GM19468 (cell line): ENCODE results near the gene ANKRD40CL.

Experiments used
- ATAC-seq: cut with Tn5 transposase; IDR thresholded peaks from one replicate; pipeline ENCODE4 v1.9.1; 2021; ENCODE audit warnings: mild to moderate bottlenecking, moderate library complexity, moderate number of reproducible peaks; ENCODE audit not compliant: unreplicated experiment; ENCODE audit errors: extremely low read depth

Gene ANKRD40CL

DNA sequence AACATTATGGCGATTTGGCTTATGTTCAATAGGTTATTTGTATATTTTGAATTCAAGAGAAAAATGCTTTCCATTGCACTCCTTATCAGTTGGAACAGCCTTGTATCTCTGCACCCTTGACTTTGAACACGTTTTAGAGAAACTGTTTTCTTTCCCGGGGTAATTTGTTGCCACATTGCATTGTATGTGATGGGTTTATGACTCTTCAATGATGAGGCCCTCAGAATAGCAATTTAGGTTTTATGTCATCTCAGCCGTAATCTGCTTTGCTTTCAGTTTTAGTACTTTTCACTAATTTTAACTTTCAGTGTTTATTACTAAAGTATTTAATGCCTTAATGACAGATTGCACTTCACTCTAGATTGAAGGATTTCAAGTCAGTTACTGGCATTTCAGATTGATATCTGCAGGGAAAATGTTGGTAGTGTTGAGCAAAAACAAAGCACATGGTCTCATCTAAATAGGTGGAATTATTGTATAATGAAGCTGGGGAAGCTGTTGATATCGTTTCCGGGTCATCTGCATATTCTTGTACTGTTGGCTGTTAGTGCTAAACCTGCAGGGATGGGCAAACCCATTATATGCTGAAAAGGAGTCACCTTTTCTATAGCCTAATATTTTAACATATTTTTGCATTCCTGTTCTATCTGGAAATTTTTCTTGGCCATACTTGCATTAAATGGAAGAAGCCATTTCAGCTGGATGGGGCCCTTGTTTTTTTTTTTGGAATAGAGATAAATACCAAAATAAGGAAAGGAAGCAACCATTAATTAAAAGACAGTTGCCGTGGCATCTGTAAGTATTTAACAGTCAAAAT, 45.9 kb downstream of the ANKRD40CL start:
- ATAC-seq: no peak

DNA sequence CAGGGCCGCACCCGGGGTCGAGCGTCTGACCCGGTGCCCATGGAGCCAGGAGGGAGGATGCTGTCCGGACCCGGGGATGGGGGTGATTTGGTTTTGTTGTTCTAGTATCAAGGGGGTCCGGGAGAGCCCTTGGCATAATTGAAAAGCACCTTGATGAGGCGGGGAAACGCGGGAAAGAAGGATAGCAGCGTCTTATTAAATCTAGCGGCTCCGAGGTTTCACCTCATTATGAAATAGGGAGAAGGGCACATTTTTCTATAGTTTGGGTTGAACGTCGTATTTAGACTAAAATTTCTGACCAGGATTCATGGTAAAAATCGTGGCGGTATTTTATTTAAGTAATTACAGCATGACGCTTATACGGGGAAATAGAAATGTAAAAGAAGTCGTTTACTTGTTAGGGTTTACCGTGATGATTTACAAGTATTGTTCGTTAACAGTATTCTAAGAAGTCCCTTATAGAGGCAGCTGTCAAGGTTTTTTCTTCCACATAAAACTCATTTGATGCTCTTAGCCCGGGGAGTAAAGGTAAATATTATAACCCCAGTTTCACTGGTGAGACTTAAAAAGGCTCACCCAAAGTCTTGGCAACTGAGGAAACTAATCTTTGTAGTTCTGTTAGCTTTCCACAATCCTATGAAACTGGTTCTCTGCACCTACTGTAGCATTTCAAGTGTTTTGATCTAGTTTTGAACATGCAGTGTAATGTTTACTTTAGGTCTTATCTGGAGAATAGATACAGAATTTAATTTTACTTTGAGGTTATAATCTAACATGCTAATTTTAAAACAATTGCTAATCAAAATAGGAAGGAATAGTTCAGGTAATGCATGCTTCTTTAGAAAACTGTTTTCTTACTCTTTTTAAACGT, 47.2 kb downstream of the ANKRD40CL start:
- ATAC-seq: no peak

DNA sequence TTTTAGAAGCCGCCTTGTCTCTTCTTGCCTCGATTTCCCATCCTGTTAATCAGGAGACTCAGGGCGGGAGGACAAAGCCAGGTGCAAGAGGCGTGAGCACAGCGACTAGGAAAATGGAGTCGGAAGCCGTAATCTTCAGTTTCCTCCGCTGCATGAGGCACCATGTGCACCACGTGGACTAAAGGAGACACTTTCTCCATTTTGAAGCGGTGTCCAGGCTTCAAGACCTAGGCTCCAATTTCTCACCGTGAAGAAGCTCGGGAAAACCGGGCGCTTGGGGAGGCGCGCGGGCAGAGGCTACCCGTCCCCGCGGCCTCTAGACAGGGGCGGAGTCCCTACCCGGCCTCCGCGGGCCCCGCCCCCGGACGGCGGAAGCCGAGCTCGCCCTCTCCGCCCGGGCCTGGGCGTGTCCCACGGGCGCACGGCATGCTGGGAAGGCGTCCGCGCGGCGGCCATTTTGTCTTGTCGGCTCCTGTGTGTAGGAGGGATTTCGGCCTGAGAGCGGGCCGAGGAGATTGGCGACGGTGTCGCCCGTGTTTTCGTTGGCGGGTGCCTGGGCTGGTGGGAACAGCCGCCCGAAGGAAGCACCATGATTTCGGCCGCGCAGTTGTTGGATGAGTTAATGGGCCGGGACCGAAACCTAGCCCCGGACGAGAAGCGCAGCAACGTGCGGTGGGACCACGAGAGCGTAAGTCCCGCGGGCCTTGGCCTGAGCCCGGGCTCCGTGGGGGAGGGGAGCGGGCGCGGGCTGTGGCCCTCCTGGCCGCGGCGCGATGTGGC, 48.0 kb downstream of the ANKRD40CL start, which contains the start of gene LUC7L3:
LUC7L3 (plus strand) TSS at position 460 of the 780 bp plus-strand sequence; CDS start at position 590, 130 bp downstream.
- peak; percentile 77 for ATAC-seq

DNA sequence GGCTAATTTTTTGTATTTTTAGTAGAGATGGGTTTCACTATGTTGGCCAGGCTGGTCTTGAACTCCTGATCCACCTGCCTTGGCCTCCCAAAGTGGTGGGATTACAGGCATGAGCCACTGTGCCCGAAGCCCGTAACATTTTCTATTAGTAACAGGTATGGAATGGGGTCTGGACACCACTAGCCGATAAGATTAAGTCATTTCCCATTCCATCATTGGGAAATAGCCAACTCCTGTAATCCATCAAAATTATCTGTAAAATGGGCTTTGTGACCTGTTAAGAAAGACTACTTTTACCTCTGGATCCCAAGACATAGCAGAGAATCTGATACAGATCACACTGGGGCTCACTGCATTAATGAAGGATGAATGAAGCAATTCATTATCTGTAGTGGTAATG, 51.8 kb downstream of the ANKRD40CL start:
- ATAC-seq: no peak

DNA sequence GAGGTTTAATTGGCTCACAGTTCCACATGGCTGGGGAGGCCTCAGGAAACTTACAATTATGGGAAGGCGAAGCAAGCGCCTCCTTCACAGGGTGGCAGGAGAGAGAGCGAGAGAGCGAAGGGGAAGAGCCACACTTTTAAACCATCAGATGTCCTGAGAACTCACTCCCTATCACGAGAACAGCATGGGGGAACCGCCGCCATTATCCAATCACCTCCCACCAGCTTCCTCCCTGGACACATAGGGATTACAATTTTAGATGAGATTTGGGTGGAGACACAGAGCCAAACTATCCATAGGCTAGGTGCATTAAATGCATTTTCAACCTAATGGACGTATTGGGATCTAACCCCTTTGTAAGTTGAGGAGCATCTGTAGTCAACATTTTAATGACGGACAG, 54.7 kb downstream of the ANKRD40CL start:
- ATAC-seq: no peak
